Measurements from ENCODE around the gene UCK1.

UCK1 gene

GRCh38 chr9:131500377-131500776 lies 30.7 kb downstream of the UCK1 start:
- H3K4me3 ChIP-seq (ENCODE audit: low read depth, low read length): no peak overlapping the region
- TF ChIP-seq, protein P1, sequence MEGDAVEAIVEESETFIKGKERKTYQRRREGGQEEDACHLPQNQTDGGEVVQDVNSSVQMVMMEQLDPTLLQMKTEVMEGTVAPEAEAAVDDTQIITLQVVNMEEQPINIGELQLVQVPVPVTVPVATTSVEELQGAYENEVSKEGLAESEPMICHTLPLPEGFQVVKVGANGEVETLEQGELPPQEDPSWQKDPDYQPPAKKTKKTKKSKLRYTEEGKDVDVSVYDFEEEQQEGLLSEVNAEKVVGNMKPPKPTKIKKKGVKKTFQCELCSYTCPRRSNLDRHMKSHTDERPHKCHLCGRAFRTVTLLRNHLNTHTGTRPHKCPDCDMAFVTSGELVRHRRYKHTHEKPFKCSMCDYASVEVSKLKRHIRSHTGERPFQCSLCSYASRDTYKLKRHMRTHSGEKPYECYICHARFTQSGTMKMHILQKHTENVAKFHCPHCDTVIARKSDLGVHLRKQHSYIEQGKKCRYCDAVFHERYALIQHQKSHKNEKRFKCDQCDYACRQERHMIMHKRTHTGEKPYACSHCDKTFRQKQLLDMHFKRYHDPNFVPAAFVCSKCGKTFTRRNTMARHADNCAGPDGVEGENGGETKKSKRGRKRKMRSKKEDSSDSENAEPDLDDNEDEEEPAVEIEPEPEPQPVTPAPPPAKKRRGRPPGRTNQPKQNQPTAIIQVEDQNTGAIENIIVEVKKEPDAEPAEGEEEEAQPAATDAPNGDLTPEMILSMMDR (IDR thresholded peaks at IDR 0.05; ENCODE audit: insufficient read depth, low read depth, low read length, missing control alignments): no peak
- DNase-seq (ENCODE audit: low read depth): no peak

DNA sequence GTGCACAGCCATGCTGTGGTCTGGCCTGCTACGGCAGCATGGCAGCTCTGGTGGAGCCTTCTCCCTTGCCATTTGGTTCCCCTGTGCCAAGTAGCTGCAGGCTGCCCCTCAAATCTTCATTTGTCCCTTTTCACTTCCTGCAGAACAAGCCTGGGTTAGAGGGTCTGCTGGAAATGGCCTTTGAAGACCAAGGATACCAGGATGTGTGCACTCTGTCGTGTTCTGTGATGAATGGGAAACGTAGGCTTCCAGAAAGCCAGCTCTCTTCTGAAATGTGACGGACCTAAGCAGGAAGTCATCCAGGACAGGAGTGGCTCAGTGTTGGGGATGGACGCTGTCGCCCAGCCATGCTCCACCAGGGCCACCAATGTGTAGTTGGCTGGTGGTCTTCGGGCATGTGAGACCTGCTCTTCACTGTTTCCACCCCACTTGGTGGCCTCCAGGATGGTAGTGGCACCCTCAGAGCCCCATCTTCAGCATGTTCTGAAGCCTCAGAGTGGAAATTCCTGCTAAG lies 31.8 kb downstream of the UCK1 start:
- H3K4me3 ChIP-seq (ENCODE audit: low read depth, low read length): no peak overlapping the region
- TF ChIP-seq, protein P1 (IDR thresholded peaks at IDR 0.05; ENCODE audit: insufficient read depth, low read depth, low read length, missing control alignments): no peak
- no peak for DNase-seq (ENCODE audit: low read depth)

GRCh38 chr9:131496844-131497405 lies 34.1 kb downstream of the UCK1 start:
- H3K4me3 ChIP-seq (ENCODE audit: low read depth, low read length): no peak overlapping the region
- TF ChIP-seq, protein P1 (IDR thresholded peaks at IDR 0.05; ENCODE audit: insufficient read depth, low read depth, low read length, missing control alignments): no peak
- DNase-seq (ENCODE audit: low read depth): no peak

GRCh38 chr9:131495785-131496184 lies 35.3 kb downstream of the UCK1 start:
- no peak for DNase-seq (ENCODE audit: low read depth)
- H3K4me3 ChIP-seq (ENCODE audit: low read depth, low read length): no peak overlapping the region
- TF ChIP-seq, protein P1 (IDR thresholded peaks at IDR 0.05; ENCODE audit: insufficient read depth, low read depth, low read length, missing control alignments): no peak

DNA sequence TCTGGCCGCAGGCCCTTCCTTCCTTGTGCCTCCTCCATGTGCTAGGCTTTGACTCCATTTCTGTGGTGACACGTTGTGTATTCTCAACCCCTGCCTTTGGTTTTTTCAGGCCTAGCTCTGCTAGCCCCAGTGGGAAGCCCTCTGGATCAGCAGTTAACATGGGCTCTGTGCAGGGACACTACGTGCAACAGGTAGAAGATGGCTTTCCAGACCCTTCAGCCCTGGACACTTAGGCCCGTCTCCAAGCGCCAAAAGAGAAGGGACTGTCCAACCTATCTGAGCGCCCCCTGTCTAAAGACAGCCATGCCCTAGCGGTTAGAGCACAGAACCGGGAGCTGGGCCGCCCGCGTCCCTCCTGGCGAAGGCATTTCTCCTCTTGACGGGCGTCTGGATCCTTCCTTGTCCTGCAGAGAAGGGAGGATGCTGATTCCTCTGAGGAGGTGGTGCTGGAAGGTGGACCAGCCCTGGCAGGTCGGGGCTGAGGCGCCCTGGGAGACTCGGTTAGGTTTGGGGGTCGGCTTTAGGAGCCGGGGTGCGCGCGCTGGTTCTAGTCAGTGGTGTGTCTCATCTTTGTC lies 36.7 kb downstream of the UCK1 start:
- no peak for DNase-seq (ENCODE audit: low read depth)
- TF ChIP-seq, protein P1 (IDR thresholded peaks at IDR 0.05; ENCODE audit: insufficient read depth, low read depth, low read length, missing control alignments): no peak
- no peak overlapping the region for H3K4me3 ChIP-seq (ENCODE audit: low read depth, low read length)

DNA sequence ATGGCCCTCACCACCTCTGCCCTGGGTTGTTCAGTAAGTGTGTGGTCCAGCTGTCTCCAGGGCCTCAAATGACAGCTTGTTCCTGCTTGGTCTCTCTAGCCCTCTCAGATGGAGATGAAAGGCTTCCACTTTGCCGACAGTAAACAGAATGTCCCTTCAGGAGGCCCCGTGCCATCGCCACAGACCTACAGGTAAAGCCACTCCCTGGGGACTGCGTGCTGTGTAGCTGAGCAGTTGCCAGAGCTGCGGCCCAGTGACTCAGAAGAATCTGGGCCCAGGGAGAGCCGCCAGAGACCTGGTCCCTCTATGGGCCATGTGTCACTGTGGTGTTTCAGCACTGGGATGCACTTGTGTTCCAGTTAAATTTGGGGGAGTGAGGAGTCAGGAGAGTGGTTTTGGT lies 39.0 kb downstream of the UCK1 start:
- no peak for DNase-seq (ENCODE audit: low read depth)
- TF ChIP-seq, protein P1 (IDR thresholded peaks at IDR 0.05; ENCODE audit: insufficient read depth, low read depth, low read length, missing control alignments): no peak
- H3K4me3 ChIP-seq (ENCODE audit: low read depth, low read length): no peak overlapping the region

Data from GM12865 (cell line).